ENCODE results near the gene IARS2.
"Not testable (repeated sequence)": the region's sequence is repeated elsewhere in the genome, so short reads cannot be mapped to it uniquely, and the experiment has no call there.

The IARS2 gene

GRCh38 chr1:220077887-220078286 is 16.0 kb upstream of the IARS2 start:
- Histone ChIP-seq H3K4me1 (ENCODE audit: control insufficient read depth, low read depth, low read length) (no peaks in the 10 kb centered on the region), H3K27ac (ENCODE audit: low read length) (no peak overlapping the region), H3K4me3 (ENCODE audit: low read length) (no peak overlapping the region), H3K36me3 (ENCODE audit: control insufficient read depth, low read depth, low read length) (peaks cover under 1% of the 10 kb centered on the region), H3K9ac (ENCODE audit: low read length) (no peak overlapping the region), H3K27me3 (ENCODE audit: control insufficient read depth, insufficient read depth, low read length) (no peaks in the 10 kb centered on the region), H3K9me3 (ENCODE audit: control insufficient read depth, low read depth, low read length) (no peaks in the 10 kb centered on the region)

DNA sequence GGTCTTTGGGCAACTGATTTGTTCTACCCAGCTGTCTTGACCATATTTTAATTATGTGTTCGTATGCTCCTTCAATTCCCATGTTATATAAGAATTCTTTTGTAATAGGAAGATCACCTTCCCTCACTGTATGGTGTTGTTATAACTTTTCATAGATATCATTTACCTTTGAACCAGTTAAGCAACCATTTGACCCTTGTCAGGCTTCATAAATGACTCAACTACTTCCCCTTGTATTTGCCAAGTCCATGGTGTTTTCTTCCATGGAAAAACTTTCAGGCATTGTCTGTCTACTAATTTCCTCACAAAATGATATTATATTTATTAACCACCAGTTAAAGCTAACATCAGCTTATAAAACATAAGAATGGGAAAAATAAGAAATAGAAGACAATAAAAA is 9.5 kb upstream of the IARS2 start:
- no peak overlapping the region for H3K9ac ChIP-seq (ENCODE audit: low read length)
- no peaks in the 10 kb centered on the region for H3K9me3 ChIP-seq (ENCODE audit: control insufficient read depth, low read depth, low read length)
- no peaks in the 10 kb centered on the region for H3K27me3 ChIP-seq (ENCODE audit: control insufficient read depth, insufficient read depth, low read length)
- H3K36me3 ChIP-seq (ENCODE audit: control insufficient read depth, low read depth, low read length): no peaks in the 10 kb centered on the region
- H3K4me3 ChIP-seq (ENCODE audit: low read length): no peak overlapping the region
- no peak overlapping the region for H3K27ac ChIP-seq (ENCODE audit: low read length)
- H3K4me1 ChIP-seq (ENCODE audit: control insufficient read depth, low read depth, low read length): no peaks in the 10 kb centered on the region

DNA sequence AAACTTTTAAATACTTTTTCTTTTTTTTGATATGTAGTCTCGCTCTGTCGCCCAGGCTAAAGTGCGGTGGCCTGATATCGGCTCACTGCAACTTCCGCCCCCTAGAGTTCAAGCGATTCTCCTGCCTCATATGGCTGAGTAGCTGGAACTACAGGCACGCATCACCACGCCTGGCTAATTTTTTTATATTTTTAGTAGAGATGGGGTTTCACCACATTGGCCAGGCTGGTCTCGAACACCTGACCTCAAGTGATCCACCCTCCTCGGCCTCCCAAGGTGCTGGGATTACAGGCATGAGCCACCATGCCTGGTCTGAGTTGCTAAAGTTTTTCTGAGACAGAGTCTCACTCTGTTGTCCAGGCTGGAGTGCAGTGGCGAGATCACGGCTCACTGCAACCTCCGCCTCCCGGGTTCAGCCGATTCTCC is 7.7 kb upstream of the IARS2 start:
- H3K4me3 ChIP-seq (ENCODE audit: low read length); H3K27me3 ChIP-seq (ENCODE audit: control insufficient read depth, insufficient read depth, low read length); H3K9me3 ChIP-seq (ENCODE audit: control insufficient read depth, low read depth, low read length); H3K27ac ChIP-seq (ENCODE audit: low read length); H3K9ac ChIP-seq (ENCODE audit: low read length); H3K36me3 ChIP-seq (ENCODE audit: control insufficient read depth, low read depth, low read length); H3K4me1 ChIP-seq (ENCODE audit: control insufficient read depth, low read depth, low read length): not testable (repeated sequence)

GRCh38 chr1:220089650-220090556 is 4.0 kb upstream of the IARS2 start, which contains the start of gene BPNT1:
BPNT1 (minus strand) TSS chr1:220089788; CDS start chr1:220079846, 9,942 bp downstream.
- Histone ChIP-seq H3K9me3 (ENCODE audit: control insufficient read depth, low read depth, low read length) (no peaks in the 10 kb centered on the region), H3K4me3 (ENCODE audit: low read length) (peak within 1 kb of the TSS; percentile 70), H3K27me3 (ENCODE audit: control insufficient read depth, insufficient read depth, low read length) (no peaks in the 10 kb centered on the region), H3K27ac (ENCODE audit: low read length) (no peak within 1 kb of the TSS), H3K4me1 (ENCODE audit: control insufficient read depth, low read depth, low read length) (no peaks in the 10 kb centered on the region), H3K9ac (ENCODE audit: low read length) (peak within 1 kb of the TSS; percentile 42), H3K36me3 (ENCODE audit: control insufficient read depth, low read depth, low read length) (no peaks in the 10 kb centered on the region)

GRCh38 chr1:220092694-220093093 is 1.2 kb upstream of the IARS2 start:
- no peaks in the 10 kb centered on the region for H3K27me3 ChIP-seq (ENCODE audit: control insufficient read depth, insufficient read depth, low read length)
- no peak overlapping the region for H3K4me3 ChIP-seq (ENCODE audit: low read length)
- no peaks in the 10 kb centered on the region for H3K9me3 ChIP-seq (ENCODE audit: control insufficient read depth, low read depth, low read length)
- no peak overlapping the region for H3K9ac ChIP-seq (ENCODE audit: low read length)
- H3K4me1 ChIP-seq (ENCODE audit: control insufficient read depth, low read depth, low read length): peaks cover 5% of the 10 kb centered on the region
- no peak overlapping the region for H3K27ac ChIP-seq (ENCODE audit: low read length)
- peaks cover 6% of the 10 kb centered on the region for H3K36me3 ChIP-seq (ENCODE audit: control insufficient read depth, low read depth, low read length)

DNA sequence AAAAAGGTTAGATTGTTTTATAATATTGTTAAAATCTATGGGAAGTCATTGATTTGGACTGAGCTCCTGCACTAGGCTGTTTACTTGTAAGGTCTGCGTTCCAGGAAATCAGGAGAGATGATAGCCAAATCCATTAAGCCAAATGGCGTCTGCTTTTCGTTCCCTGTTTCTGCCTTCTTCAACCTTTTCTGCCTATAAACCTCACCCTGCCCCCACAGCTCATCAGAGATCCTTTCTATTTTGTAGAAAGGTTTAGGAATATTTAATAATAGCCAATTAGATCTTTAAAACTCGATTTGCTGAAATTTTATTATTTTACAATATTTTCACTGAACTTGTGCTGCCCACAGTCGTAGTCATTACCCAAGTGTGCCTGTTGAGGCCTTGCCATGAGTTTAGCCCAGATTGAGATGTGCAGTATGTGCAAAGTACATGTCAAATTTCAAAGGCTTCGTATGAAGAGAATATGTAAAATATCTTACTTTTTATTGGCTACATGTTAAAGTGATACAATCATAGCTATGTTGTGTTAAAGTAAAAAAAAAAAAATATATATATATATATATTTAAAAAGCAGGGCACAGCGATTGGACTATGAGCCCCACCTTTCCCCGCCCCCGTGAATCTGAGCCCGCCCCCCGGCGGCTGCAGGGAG is 444 bp upstream of the IARS2 start:
- Histone ChIP-seq H3K4me3 (ENCODE audit: low read length) (no peak overlapping the region), H3K4me1 (ENCODE audit: control insufficient read depth, low read depth, low read length) (peaks cover 5% of the 10 kb centered on the region), H3K9ac (ENCODE audit: low read length) (no peak overlapping the region), H3K27me3 (ENCODE audit: control insufficient read depth, insufficient read depth, low read length) (no peaks in the 10 kb centered on the region), H3K36me3 (ENCODE audit: control insufficient read depth, low read depth, low read length) (peaks cover 12% of the 10 kb centered on the region), H3K27ac (ENCODE audit: low read length) (no peak overlapping the region), H3K9me3 (ENCODE audit: control insufficient read depth, low read depth, low read length) (no peaks in the 10 kb centered on the region)

DNA sequence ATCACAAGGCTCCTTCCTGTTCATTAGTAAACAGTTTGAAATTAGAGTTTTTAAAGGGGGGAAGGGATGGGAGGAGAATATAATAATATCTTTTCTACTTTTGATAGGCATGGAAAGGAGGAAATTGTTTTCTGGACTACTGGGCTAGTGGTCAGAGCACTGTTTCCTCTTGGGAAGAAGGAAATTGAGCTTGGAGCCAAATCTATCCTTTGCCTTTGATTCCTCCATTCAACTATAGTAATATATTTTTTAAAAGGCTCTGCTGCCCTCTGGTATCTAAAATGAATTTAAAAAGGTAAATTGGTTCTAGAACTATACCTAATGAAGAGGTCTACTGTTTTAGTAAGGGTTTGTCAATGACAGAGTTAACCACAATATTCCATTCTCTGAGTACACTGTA is 5.9 kb downstream of the IARS2 start:
- H3K9me3 ChIP-seq (ENCODE audit: control insufficient read depth, low read depth, low read length): no peaks in the 10 kb centered on the region
- no peaks in the 10 kb centered on the region for H3K27me3 ChIP-seq (ENCODE audit: control insufficient read depth, insufficient read depth, low read length)
- no peak overlapping the region for H3K27ac ChIP-seq (ENCODE audit: low read length)
- H3K36me3 ChIP-seq (ENCODE audit: control insufficient read depth, low read depth, low read length): peaks cover 46% of the 10 kb centered on the region
- H3K9ac ChIP-seq (ENCODE audit: low read length): no peak overlapping the region
- H3K4me3 ChIP-seq (ENCODE audit: low read length): no peak overlapping the region
- H3K4me1 ChIP-seq (ENCODE audit: control insufficient read depth, low read depth, low read length): peaks cover 5% of the 10 kb centered on the region

GRCh38 chr1:220110473-220110872 is 16.5 kb downstream of the IARS2 start:
- not testable (repeated sequence) for H3K4me3 ChIP-seq (ENCODE audit: low read length); H3K9ac ChIP-seq (ENCODE audit: low read length); H3K4me1 ChIP-seq (ENCODE audit: control insufficient read depth, low read depth, low read length); H3K27ac ChIP-seq (ENCODE audit: low read length); H3K9me3 ChIP-seq (ENCODE audit: control insufficient read depth, low read depth, low read length); H3K27me3 ChIP-seq (ENCODE audit: control insufficient read depth, insufficient read depth, low read length)
- peaks cover 44% of the 10 kb centered on the region for H3K36me3 ChIP-seq (ENCODE audit: control insufficient read depth, low read depth, low read length)

GRCh38 chr1:220112600-220112999 is 18.7 kb downstream of the IARS2 start:
- H3K27ac ChIP-seq (ENCODE audit: low read length); H3K4me3 ChIP-seq (ENCODE audit: low read length); H3K27me3 ChIP-seq (ENCODE audit: control insufficient read depth, insufficient read depth, low read length); H3K4me1 ChIP-seq (ENCODE audit: control insufficient read depth, low read depth, low read length); H3K9ac ChIP-seq (ENCODE audit: low read length); H3K9me3 ChIP-seq (ENCODE audit: control insufficient read depth, low read depth, low read length): not testable (repeated sequence)
- peaks cover 33% of the 10 kb centered on the region for H3K36me3 ChIP-seq (ENCODE audit: control insufficient read depth, low read depth, low read length)

DNA sequence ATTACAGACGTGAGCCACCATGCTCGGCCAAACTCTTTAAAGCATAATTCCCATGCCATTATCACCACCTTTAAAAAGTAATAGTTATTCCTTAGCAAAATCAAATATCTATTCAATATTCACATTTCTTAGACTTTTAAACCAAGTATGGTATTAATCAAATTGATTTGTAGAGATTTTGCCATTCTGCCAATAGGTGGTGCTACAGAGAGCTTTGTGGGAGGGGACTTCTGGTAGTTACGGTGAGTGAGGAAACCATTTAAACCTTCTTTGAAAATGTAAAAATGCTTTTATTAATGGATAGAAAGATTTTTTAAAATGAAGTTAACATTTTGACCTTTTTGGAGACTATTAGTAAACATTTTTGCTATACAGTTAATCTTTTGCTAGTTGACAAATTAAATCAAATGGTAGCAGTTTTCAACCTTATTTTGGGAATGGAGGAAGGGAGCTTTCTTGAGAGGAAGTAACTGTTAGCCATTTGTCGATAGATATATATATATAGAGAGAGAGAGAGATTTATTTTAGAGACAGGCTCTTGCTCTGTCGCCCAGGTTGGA is 19.3 kb downstream of the IARS2 start:
- no peaks in the 10 kb centered on the region for H3K9me3 ChIP-seq (ENCODE audit: control insufficient read depth, low read depth, low read length)
- no peaks in the 10 kb centered on the region for H3K4me1 ChIP-seq (ENCODE audit: control insufficient read depth, low read depth, low read length)
- H3K4me3 ChIP-seq (ENCODE audit: low read length): no peak overlapping the region
- peaks cover 32% of the 10 kb centered on the region for H3K36me3 ChIP-seq (ENCODE audit: control insufficient read depth, low read depth, low read length)
- H3K27ac ChIP-seq (ENCODE audit: low read length): no peak overlapping the region
- H3K27me3 ChIP-seq (ENCODE audit: control insufficient read depth, insufficient read depth, low read length): no peaks in the 10 kb centered on the region
- H3K9ac ChIP-seq (ENCODE audit: low read length): no peak overlapping the region

DNA sequence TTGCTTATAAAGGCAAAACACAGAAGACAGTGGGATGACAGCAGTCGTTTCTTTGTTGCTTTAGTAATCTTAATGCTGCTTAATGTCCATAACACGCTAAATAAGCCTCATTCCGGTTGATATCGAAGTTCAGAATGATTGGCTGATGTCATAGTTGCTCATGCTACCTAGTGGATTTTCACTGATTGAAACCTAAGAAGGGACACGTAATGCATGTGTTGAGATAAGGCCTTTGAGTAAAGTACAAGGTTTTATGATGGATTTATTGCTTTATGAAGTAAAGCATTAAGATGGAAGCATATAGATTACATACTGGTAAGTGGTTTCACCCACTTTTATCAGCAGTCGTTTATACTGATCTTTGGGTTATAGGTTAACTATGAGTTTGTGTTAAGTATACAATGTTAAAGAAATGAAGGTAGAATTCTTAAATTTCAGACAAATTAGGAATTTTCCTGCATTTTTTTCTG is 25.1 kb downstream of the IARS2 start:
- Histone ChIP-seq H3K4me3 (ENCODE audit: low read length) (no peak overlapping the region), H3K9ac (ENCODE audit: low read length) (no peak overlapping the region), H3K4me1 (ENCODE audit: control insufficient read depth, low read depth, low read length) (no peaks in the 10 kb centered on the region), H3K9me3 (ENCODE audit: control insufficient read depth, low read depth, low read length) (no peaks in the 10 kb centered on the region), H3K36me3 (ENCODE audit: control insufficient read depth, low read depth, low read length) (peaks cover 19% of the 10 kb centered on the region), H3K27me3 (ENCODE audit: control insufficient read depth, insufficient read depth, low read length) (no peaks in the 10 kb centered on the region), H3K27ac (ENCODE audit: low read length) (no peak overlapping the region)

All from iPS-18a (cell line).